HCT116 (cell line): ENCODE data around the gene OS9. TPM values are rescaled to one million over a fixed set of nuclear protein-coding genes. Genes with fewer than 3 reads are reported as not detected.

Experiments
- ATAC-seq: fragments of 200-7000 bp; cut with Tn5 transposase; 2 replicates; pipeline ENCODE4 v1.9.1; 2020; ENCODE audit warnings: mild to moderate bottlenecking, moderate library complexity
- BruUV-seq: library from RNA; stranded (reverse); fragments of 400-500 nt; replicated peaks from 2 replicates; lab custom pipeline; 2021; lab: Mats Ljungman, UMichigan
- CTCF ChIA-PET: fragments of 300-600 bp; sonication (Branson Sonifier 250); formaldehyde crosslinking; loops from one replicate; lab custom pipeline; 2021; ENCODE audit warnings: antibody characterized with exemption; lab: Charles Lee
- POLR2A ChIA-PET: fragments of 300-600, 350-600 bp; sonication (Branson Sonifier 250); formaldehyde crosslinking; loops from one replicate; lab custom pipeline; 2021; ENCODE audit warnings: antibody characterized with exemption; lab: Charles Lee
- RAD21 ChIA-PET, 2 experiments: fragments of 300-600 bp; sonication (Branson Sonifier 250); formaldehyde crosslinking; loops; one replicate each; lab custom pipeline; 2023; ENCODE audit warnings: low total read pairs in 2 of 2; ENCODE audit not compliant: uncharacterized antibody in 2 of 2, unreplicated experiment in 2 of 2, low non-redundant PET in 1 of 2; lab: Charles Lee
- DNase-seq: peaks from one replicate; pipeline ENCODE4 v3.0.0-alpha.2; 2010; ENCODE audit warnings: low read depth, low spot score
- H2AFZ ChIP-seq: fragments of 200-600 bp; shearing (Covaris generic), sonication (generic); 2 replicates; pipeline ENCODE4 v1.6.1; 2017; ENCODE audit warnings: low read depth, mixed run types, mixed read lengths, antibody characterized with exemption, low read length; ENCODE audit not compliant: poor library complexity, severe bottlenecking
- H3K27ac ChIP-seq: 2 replicates; pipeline ENCODE4 v1.5.1; 2012; ENCODE audit warnings: low read depth, low read length
- H3K27me3 ChIP-seq: fragments of 200-600 bp; sonication (generic); 2 replicates; pipeline ENCODE4 v1.6.1; 2016; ENCODE audit warnings: mixed run types, low read length, mixed read lengths; ENCODE audit not compliant: insufficient read depth
- H3K36me3 ChIP-seq, 2 experiments: fragments of 200-500 bp in 1 of 2; fragments of 200-600 bp in 1 of 2; sonication (Bioruptor generic) in 1 of 2; sonication (generic) in 1 of 2; 2 replicates each; pipeline versions ENCODE4 v1.5.1 to v1.6.1; 2014 to 2016; ENCODE audit warnings: low read length in 2 of 2, inconsistent platforms in 1 of 2, mixed read lengths in 1 of 2, mixed run types in 1 of 2; ENCODE audit not compliant: insufficient read depth in 2 of 2, control insufficient read depth in 1 of 2
- H3K4me1 ChIP-seq, 2 experiments: fragments of 200-600 bp in 1 of 2; sonication (generic) in 1 of 2; 2 replicates each; pipeline versions ENCODE4 v1.5.1 to v1.6.1; 2012 to 2017; ENCODE audit warnings: low read length in 2 of 2, inconsistent platforms in 1 of 2, mild to moderate bottlenecking in 1 of 2, mixed read lengths in 1 of 2, mixed run types in 1 of 2, moderate library complexity in 1 of 2; ENCODE audit not compliant: insufficient read depth in 2 of 2, control insufficient read depth in 1 of 2
- H3K4me2 ChIP-seq: fragments of 200-600 bp; sonication (generic); 2 replicates; pipeline ENCODE4 v1.6.1; 2017; ENCODE audit warnings: mixed run types, low read length, mixed read lengths
- H3K4me3 ChIP-seq, 2 experiments: fragments of 200-600 bp in 1 of 2; sonication (generic) in 1 of 2; replicated peaks in 1 of 2; 2 replicates each; pipeline ENCODE4 v1.5.1; 2011 to 2016; ENCODE audit warnings: low read length in 2 of 2, control low read depth in 1 of 2, low read depth in 1 of 2, mild to moderate bottlenecking in 1 of 2, mixed read lengths in 1 of 2, mixed run types in 1 of 2
- H3K79me2 ChIP-seq: fragments of 200-600 bp; sonication (generic); 2 replicates; pipeline ENCODE4 v1.6.1; 2017; ENCODE audit warnings: mild to moderate bottlenecking, mixed run types, low read length, moderate library complexity, mixed read lengths; ENCODE audit not compliant: insufficient read depth
- H3K9ac ChIP-seq: fragments of 200-600 bp; sonication (generic); 2 replicates; pipeline ENCODE4 v1.6.1; 2016; ENCODE audit warnings: low read length, mixed read lengths
- H3K9me2 ChIP-seq: fragments of 200-600 bp; sonication (generic), shearing (Covaris generic); 2 replicates; pipeline ENCODE4 v1.6.1; 2017; ENCODE audit warnings: mixed run types, mild to moderate bottlenecking, moderate library complexity; ENCODE audit not compliant: insufficient read depth
- H3K9me3 ChIP-seq, 2 experiments: fragments of 200-500 bp in 1 of 2; fragments of 200-600 bp in 1 of 2; sonication (Bioruptor generic) in 1 of 2; sonication (generic) in 1 of 2; 2 replicates each; pipeline ENCODE4 v1.6.1; 2014 to 2017; ENCODE audit warnings: low read length in 2 of 2, mixed read lengths in 2 of 2, inconsistent platforms in 1 of 2, low read depth in 1 of 2, mild to moderate bottlenecking in 1 of 2, mixed run types in 1 of 2, moderate library complexity in 1 of 2; ENCODE audit not compliant: control insufficient read depth in 1 of 2, insufficient read depth in 1 of 2
- H4K20me1 ChIP-seq: fragments of 200-600 bp; sonication (generic), shearing (Covaris generic); 2 replicates; pipeline ENCODE4 v1.6.1; 2017; ENCODE audit warnings: mixed run types, mild to moderate bottlenecking, moderate library complexity; ENCODE audit not compliant: insufficient read depth
- CBX3 ChIP-seq: IDR thresholded peaks from 2 replicates; pipeline ENCODE4 v1.6.1; 2012; ENCODE audit warnings: low read depth
- CEBPB ChIP-seq: IDR thresholded peaks from 2 replicates; pipeline ENCODE4 v1.6.1; 2012; ENCODE audit warnings: low read depth
- EGR1 ChIP-seq: IDR thresholded peaks from 2 replicates; pipeline ENCODE4 v1.6.1; 2012; ENCODE audit warnings: low read depth
- EZH2 ChIP-seq: fragments of 200-600 bp; sonication (generic); IDR thresholded peaks from 2 replicates; pipeline ENCODE4 v1.6.1; 2017; ENCODE audit warnings: antibody characterized with exemption, mixed run types
- EZH2phosphoT487 ChIP-seq: fragments of 200-600 bp; IDR thresholded peaks from 2 replicates; pipeline ENCODE4 v1.6.1; 2018; ENCODE audit warnings: antibody characterized with exemption, borderline replicate concordance
- FOSL1 ChIP-seq: IDR thresholded peaks from 2 replicates; pipeline ENCODE4 v1.6.1; 2012; ENCODE audit warnings: low read depth
- JUND ChIP-seq: IDR thresholded peaks from 2 replicates; pipeline ENCODE4 v1.6.1; 2012
- POLR2AphosphoS5 ChIP-seq: IDR thresholded peaks from 2 replicates; pipeline ENCODE4 v1.6.1; 2011; ENCODE audit warnings: mild to moderate bottlenecking, low read depth, low read length, moderate library complexity
- RAD21 ChIP-seq: IDR thresholded peaks from 2 replicates; pipeline ENCODE4 v1.6.1; 2012; ENCODE audit warnings: low read depth, mild to moderate bottlenecking
- REST ChIP-seq: IDR thresholded peaks from 2 replicates; pipeline ENCODE4 v1.6.1; 2012; ENCODE audit warnings: low read depth
- SIN3A ChIP-seq: IDR thresholded peaks from 2 replicates; pipeline ENCODE4 v1.6.1; 2012; ENCODE audit warnings: low read depth
- SP1 ChIP-seq: IDR thresholded peaks from 2 replicates; pipeline ENCODE4 v1.6.1; 2012; ENCODE audit warnings: low read depth
- TCF7L2 ChIP-seq: IDR thresholded peaks from 2 replicates; pipeline ENCODE4 v1.7.0; 2011; ENCODE audit warnings: borderline replicate concordance, inconsistent platforms; ENCODE audit not compliant: insufficient read depth, insufficient read length; ENCODE audit errors: extremely low read depth
- YY1 ChIP-seq: IDR thresholded peaks from 2 replicates; pipeline ENCODE4 v1.6.1; 2011; ENCODE audit warnings: low read length, low read depth, moderate library complexity, mild to moderate bottlenecking; ENCODE audit not compliant: insufficient replicate concordance; ENCODE audit errors: extremely low read depth
- ZFX ChIP-seq: fragments of 450-650 bp; IDR thresholded peaks from 2 replicates; pipeline ENCODE4 v1.6.1; 2017
- ZNF274 ChIP-seq: fragments of 200-500 bp; sonication (Bioruptor generic); IDR thresholded peaks from 2 replicates; pipeline ENCODE4 v1.6.1; 2014; ENCODE audit warnings: mild to moderate bottlenecking, low read depth, low read length, inconsistent platforms
- intact Hi-C: fragments of 100-400 bp; cut with micrococcal nuclease; formaldehyde crosslinking; loops from 2 replicates; pipeline ENCODE4 v1.10.0; 2022
- total RNA-seq: library from RNA; stranded (reverse); gene quantifications from one replicate; pipeline ENCODE4 v1.2.1, GENCODE V29; 2021; ENCODE audit not compliant: unreplicated experiment
- TF ChIP-seq, protein P1 (sequence below): IDR thresholded peaks from 2 replicates; pipeline ENCODE4 v1.6.1; 2012
- TF ChIP-seq, protein P2 (sequence below), 3 experiments: fragments of 200-600 bp in 1 of 3; sonication (generic) in 1 of 3; IDR thresholded peaks in 2 of 3; conservative IDR thresholded peaks in 1 of 3; 2 replicates each; pipeline ENCODE4 v1.5.1; 2012 to 2017; ENCODE audit warnings: low read depth in 2 of 3, low read length in 2 of 3, antibody characterized with exemption in 1 of 3, borderline replicate concordance in 1 of 3, control low read depth in 1 of 3, mild to moderate bottlenecking in 1 of 3, mixed read lengths in 1 of 3, mixed run types in 1 of 3, moderate library complexity in 1 of 3; ENCODE audit not compliant: insufficient read depth in 1 of 3

Gene OS9
- total RNA-seq, 1 experiment from 2014 or later: 98.4 TPM

- H3K9ac ChIP-seq: no peak overlapping the region
- peaks cover 4 to 10% of the 10 kb centered on the region in 2 experiments; a peak in 3 of 4 replicates for H3K4me1 ChIP-seq
- no peaks in the 10 kb centered on the region for H3K9me3 ChIP-seq
- H3K4me3 ChIP-seq: no peak overlapping the region
- peaks cover 4 to 6% of the 10 kb centered on the region in 2 experiments; a peak in 2 of 4 replicates for H3K36me3 ChIP-seq
- no peak overlapping the region for H3K27ac ChIP-seq
- H3K27me3 ChIP-seq: no peaks in the 10 kb centered on the region
- H2AFZ ChIP-seq: no peak overlapping the region
- ATAC-seq (no peak), DNase-seq (no peak)
- CTCF ChIA-PET: no interaction called here
- no peaks in the 10 kb centered on the region for H4K20me1 ChIP-seq
- H3K79me2 ChIP-seq: 0 out of 2 replicates have a peak, but pooled peaks cover 6% of the 10 kb centered on the region
- no TSS peak for BruUV-seq
- RAD21 ChIA-PET: interaction anchor here in 1 of 2 experiments (0.7 kb wide), 1 partner anchor 45 kb away, joined by 3 read pairs; no protein-coding TSS in a partner anchor
- POLR2A ChIA-PET: no interaction called here
- H3K4me2 ChIP-seq: no peak overlapping the region
- H3K9me2 ChIP-seq: no peaks in the 10 kb centered on the region
- no peak for TF ChIP-seq JUND
- TF ChIP-seq TCF7L2: no peak
- no peak for TF ChIP-seq CBX3
- no peak for TF ChIP-seq EZH2
- TF ChIP-seq RAD21: no peak
- no peak for TF ChIP-seq EZH2phosphoT487
- TF ChIP-seq ZNF274: no peak
- TF ChIP-seq ZFX: no peak
- TF ChIP-seq, protein P1, sequence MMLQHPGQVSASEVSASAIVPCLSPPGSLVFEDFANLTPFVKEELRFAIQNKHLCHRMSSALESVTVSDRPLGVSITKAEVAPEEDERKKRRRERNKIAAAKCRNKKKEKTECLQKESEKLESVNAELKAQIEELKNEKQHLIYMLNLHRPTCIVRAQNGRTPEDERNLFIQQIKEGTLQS: no peak
- TF ChIP-seq, protein P2, sequence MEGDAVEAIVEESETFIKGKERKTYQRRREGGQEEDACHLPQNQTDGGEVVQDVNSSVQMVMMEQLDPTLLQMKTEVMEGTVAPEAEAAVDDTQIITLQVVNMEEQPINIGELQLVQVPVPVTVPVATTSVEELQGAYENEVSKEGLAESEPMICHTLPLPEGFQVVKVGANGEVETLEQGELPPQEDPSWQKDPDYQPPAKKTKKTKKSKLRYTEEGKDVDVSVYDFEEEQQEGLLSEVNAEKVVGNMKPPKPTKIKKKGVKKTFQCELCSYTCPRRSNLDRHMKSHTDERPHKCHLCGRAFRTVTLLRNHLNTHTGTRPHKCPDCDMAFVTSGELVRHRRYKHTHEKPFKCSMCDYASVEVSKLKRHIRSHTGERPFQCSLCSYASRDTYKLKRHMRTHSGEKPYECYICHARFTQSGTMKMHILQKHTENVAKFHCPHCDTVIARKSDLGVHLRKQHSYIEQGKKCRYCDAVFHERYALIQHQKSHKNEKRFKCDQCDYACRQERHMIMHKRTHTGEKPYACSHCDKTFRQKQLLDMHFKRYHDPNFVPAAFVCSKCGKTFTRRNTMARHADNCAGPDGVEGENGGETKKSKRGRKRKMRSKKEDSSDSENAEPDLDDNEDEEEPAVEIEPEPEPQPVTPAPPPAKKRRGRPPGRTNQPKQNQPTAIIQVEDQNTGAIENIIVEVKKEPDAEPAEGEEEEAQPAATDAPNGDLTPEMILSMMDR (IDR thresholded peaks at IDR 0.05 in 2 of 3, conservative IDR thresholded peaks at IDR 0.05 in 1 of 3; ENCODE audit: borderline replicate concordance in 1 of 3, insufficient read depth in 1 of 3, low read depth in 2 of 3, low read length in 2 of 3): no peak
- TF ChIP-seq FOSL1: no peak
- TF ChIP-seq EGR1: no peak
- TF ChIP-seq SIN3A: no peak
- TF ChIP-seq YY1: no peak
- TF ChIP-seq SP1: no peak
- TF ChIP-seq REST: no peak
- no peak for TF ChIP-seq POLR2AphosphoS5
- TF ChIP-seq CEBPB: no peak
- TF ChIP-seq, all 23 proteins: peak for 0
- intact Hi-C loops: no loop called here
These were observed 3.1 kb downstream of the OS9 start for GRCh38 chr12:57697076-57697475.
